DMS79 treated with DMSO at 0.1 percent for 48 hours (cell line): ENCODE data around the gene FAM13B.
"Not testable (repeated sequence)": the region's sequence is repeated elsewhere in the genome, so short reads cannot be mapped to it uniquely, and the experiment has no call there.

ENCODE experiments used
- DNase-seq: peaks from one replicate; lab custom pipeline; 2025; lab: John Stamatoyannopoulos, UW

The FAM13B gene

GRCh38 chr5:138035605-138036537 lies 3.0 kb upstream of the FAM13B start:
- peak; percentile 65 for DNase-seq

DNA sequence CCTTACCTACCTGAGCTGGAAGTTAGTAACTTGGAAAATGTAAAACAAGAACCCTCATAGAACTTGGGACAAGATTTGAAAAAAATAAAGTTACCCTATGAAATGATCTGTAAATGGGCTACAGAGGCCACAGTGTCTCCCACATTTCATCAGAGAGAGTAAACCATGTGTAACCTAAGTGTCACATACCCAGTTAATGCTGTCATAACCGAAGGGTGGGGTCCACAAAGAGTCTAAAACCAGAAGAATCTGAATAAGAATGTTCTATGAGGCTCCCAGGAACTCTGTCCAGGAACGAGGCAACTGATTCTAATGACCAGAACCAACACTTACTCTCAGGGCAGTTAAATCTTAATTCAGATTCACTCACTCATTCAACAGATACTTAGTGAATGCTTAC lies 1.0 kb upstream of the FAM13B start:
- no peak for DNase-seq

- DNase-seq, result no peak
These were observed 518 bp upstream of the FAM13B start for GRCh38 chr5:138033386-138033808.

DNA sequence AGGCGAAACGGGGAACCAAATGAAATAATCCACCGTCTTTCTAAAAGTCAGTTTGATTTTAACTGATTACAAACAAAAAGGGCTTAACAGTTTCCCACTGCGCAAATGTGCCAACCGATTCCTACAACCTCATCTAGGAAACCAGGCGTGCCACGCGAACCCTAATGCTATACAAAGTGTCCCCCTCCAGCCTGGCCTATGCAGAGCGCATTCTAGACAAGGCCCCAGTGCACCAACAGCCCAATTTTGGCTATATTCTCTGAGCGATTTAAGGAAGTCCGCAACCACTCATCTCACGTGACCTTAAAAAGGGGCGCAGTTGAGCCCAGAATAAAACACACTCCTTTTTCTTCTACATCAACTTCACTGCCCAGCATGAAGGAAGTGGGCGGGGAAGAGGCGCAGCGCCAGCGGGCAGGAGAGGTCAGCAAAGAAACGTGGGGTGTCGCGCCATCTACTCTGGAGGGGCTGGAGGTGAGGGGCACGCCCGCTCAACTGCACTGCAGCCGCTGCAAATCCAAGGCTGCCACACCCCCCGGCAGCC lies 779 bp downstream of the FAM13B start:
- DNase-seq, result peak; percentile 42

GRCh38 chr5:138029944-138030343 lies 2.9 kb downstream of the FAM13B start:
- DNase-seq, result no peak

DNA sequence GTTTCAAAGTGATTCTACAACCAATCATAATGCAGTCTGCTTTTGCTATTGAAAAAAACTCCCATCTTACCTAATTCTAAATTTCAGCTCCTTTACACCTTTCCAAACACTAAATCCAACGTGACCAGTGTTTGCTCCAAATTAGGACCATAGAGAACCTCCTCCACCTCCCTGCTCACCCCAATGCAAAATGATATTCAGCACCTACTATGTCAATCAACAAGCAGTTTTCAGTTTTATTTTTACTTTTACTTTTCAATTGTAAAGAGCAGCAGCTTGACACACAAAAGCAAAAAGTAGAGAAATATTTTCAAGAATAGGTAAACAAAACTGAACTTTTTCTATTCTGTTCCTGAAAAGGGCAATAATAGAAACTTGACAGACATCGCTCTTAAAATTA lies 3.4 kb downstream of the FAM13B start:
- DNase-seq, result no peak

DNA sequence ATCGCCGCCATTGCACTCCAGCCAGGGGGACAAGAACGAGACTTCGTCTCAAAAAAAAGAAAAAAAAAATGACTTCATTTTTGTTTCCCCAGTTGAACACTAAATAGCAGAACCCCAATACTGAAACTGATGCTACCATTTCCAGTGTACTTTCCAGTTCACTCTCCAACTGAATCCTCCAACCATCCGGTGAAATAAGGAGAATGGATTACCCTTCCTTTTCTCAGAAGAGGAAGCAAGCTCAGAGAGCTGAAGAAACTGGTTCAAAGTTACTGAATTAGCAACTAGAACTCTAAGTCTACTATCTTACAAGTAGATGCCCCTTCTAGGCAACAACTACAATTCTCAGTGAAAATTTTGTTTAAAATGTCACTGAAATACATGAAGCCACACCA lies 3.9 kb downstream of the FAM13B start:
- DNase-seq, result no peak

GRCh38 chr5:138028262-138028970 lies 4.5 kb downstream of the FAM13B start:
- not testable (repeated sequence) for DNase-seq

- DNase-seq, result not testable (repeated sequence)
These were observed 6.1 kb downstream of the FAM13B start for GRCh38 chr5:138026793-138027192.

DNA sequence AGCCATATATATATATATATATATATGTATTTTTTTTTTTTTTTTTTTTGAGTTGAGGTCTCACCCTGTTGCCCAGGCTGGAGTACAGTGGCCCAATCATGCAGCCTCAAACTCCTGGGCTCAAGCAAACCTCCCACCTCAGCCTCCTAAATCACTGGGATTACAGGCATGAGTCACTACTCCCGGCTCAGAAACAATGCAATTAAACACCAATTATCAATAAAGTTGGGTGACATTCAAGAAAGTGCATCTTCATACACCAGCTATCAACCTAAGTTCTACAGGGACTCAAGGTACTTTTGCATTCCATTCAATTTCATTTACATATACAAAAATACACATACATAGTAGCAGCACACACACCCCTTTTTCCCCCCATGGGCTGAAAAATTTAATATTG lies 7.6 kb downstream of the FAM13B start:
- DNase-seq, result no peak

DNA sequence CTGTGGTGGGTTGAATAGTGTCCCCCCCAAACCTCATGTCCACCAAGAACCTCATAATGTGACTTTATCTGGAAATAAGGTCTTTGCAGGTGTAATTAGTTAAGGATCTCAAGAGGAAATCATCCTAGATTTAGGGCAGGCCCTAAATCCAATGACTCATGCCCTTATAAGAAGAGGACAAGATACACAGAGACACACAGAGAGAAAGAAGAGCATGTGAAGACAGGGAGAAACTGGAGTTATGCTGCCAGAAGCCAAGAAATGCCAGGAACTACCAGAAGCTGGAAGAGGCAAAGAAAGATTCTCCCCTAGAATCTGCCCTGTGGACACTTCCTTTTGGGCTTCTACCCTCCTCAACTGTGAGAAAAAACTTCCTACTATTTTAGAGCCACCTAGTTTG lies 8.8 kb downstream of the FAM13B start:
- no peak for DNase-seq

DNA sequence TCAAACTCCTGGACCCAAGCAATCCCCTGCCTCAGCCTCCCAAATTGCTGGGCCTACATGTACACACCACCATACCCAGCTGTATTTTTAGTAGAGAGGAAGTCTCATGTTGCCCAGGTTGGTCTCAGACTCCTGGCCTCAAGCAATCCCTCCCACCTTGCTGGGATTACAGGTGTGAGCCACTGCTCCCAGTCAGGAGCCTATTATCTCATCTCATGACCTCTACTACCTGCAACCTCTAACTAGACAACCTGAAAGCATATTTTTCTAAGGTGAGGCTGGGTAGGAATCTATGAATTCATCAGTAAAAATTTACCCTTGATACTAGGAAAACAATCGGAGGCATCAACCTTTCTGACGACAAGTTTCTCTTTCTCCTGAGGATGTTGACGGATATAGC lies 10.0 kb downstream of the FAM13B start:
- DNase-seq, result no peak

DNA sequence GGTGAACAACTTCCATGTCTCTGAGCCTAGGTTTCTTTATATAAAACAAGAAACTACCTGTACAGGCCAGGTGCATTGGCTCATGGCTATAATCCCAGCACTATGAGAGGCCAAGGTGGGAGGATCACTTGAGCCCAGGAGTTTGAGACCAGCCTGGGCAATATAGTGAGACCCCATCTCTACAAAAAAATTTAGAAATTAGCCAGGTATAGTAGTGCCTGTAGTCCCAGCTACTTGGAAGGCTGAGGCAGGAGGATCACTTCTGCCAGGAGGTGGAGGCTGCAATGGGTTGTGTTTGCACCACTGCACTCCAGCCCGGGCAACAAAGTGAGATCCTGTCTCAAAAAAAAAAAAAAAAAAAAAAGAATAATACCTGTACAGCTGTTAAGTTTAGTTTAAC lies 11.1 kb downstream of the FAM13B start:
- no peak for DNase-seq

DNA sequence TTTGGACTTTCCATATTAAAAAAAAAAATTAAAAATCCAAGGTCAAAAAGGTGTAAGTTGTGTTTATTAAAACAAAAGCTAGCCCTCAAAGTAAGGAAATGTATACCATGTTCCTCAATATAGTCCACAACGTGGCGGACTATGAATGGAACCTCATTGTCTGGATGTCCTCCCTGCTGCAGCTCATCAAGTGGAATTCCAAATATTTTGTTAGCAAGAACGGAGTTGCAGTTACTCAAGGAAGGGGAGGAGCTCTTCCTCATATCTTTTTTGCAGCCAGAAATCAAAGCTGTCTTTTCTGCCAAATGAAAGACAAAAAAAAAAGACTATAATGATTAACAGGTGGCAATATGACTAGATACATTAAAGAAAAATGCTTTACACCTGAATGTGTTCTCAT lies 14.0 kb downstream of the FAM13B start:
- no peak for DNase-seq

GRCh38 chr5:138015916-138016315 lies 17.0 kb downstream of the FAM13B start:
- no peak for DNase-seq

- peak; percentile 5 for DNase-seq
These were observed 20.9 kb downstream of the FAM13B start for GRCh38 chr5:138011991-138012390.

DNA sequence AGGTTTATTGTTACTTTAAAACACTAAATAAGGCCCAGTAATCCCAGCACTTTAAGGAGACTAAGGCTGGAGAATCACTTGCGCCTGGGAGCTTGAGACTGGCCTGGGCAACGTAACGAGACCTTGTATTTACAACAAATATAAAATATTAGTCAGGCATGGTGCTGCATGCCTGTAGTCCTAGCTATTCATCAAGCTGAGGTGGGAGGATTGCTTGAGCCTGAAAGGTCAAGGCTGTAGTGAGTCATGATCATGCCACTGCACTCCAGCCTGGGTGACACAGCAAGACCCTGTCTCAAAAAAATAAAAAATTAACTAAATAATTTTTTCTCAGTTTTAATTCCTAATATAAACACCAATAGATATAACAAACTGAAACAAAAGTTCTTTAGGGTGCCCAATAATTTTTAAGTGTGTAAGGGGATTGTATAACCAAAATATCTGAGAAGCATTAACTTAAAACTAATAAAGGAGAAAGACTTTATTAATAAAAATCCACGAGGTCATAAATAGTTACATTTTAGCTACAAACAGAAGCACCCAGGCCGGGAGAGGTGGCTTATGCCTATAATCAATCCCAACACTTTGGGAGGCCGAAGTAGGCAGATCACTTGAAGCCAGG lies 32.7 kb downstream of the FAM13B start:
- DNase-seq, result no peak

- DNase-seq, result no peak
These were observed 35.1 kb downstream of the FAM13B start for GRCh38 chr5:137997726-137998213.

- no peak for DNase-seq
These were observed 37.1 kb downstream of the FAM13B start for GRCh38 chr5:137995749-137996128.

GRCh38 chr5:137995077-137995748 lies 37.7 kb downstream of the FAM13B start:
- DNase-seq, result no peak

DNA sequence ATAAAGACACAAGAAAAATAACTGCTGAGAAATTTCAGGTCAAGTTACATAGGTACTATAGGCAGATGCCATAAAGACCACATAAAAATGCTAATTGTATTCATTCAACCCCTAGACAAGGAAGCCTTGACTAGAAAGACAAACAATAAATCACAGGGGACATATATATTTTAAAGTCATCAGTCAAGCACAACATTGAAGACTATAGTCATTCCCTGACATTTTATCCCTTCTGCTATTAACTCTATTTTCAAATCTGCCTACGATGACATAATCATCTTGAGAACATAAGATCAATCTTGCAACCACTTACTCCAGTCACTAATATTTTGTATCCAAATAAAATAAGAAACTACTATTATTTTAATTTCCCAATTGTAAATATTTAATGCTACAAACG lies 38.3 kb downstream of the FAM13B start:
- no peak for DNase-seq

DNA sequence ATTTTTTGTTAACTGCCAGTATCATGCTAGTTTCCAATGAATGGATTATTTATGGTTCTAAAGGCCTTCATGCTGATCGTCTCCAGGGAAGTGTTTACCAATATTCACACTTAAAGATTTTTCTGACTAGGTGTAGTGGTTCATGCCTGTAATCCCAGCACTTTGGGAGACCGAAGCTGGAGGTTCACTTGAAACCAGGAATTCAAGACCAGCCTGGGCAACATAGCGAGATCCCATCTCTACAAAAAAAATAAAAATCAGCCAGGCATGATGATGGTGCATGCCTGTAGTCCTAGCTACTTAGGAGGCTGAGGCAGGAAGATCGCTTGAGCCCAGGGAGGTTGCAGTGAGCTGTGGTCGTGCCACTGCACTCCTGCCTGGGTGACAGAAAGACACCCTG lies 43.5 kb downstream of the FAM13B start:
- no peak for DNase-seq
